ENCODE results near the gene DUOX1.
"Not testable (repeated sequence)": the region's sequence is repeated elsewhere in the genome, so short reads cannot be mapped to it uniquely, and the experiment has no call there.

DUOX1 gene

DNA sequence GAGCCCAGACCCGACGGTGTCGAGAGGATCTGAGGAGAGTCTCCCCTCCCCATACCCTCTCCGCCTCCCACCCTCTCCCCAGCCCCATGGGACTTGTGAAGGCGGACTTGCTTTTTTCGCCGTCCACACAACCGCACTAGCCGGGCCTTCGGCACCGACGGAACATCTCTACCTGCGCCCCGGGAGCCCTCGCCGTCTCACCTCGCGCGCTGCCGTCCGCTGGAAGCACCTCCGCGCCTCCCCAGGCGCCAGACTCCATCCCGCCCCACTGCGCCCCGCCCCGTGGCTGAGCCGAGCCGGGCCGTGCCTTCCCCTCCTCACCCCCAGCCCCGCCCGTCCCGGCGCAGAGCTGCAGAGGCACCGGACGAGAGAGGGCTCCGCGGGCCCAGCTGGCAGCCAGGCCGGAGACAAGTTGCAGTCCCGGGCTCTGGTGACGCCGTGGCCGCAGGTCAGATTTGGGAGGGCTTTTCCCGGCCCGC is at the start of gene DUOX1, which contains the start of gene DUOXA1:
Gene DUOX1, plus strand, starts transcription at position 344 of the 479 bp plus-strand sequence. CDS start 1,973 bp downstream, outside the sequence.
Gene DUOXA1, minus strand, starts transcription at position 229 of the 479 bp plus-strand sequence. CDS start 6,865 bp downstream, outside the sequence.
- no peak for DNase-seq (ENCODE audit: low read depth)

DNA sequence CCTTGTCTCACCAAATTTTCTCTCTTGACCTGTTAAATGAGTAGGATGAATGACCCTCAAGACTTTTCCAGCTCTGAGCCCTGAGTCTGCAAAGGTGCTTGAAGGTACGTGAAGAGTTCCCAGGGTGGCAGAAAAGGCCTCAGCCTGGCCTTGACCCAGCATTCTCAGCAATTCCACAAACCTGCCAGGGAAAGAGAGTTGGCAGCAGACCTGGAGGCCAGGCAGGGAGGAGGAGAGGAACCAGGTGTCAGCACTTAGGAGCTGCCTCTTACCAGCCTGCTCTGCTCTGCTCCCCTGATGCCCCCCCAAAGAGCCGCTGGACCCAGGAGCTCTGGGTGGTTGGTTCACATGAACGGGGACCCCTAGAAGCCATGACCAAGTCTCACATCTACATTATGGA is 49.2 kb upstream of the DUOX1 start:
- not testable (repeated sequence) for DNase-seq (ENCODE audit: low read depth)

DNA sequence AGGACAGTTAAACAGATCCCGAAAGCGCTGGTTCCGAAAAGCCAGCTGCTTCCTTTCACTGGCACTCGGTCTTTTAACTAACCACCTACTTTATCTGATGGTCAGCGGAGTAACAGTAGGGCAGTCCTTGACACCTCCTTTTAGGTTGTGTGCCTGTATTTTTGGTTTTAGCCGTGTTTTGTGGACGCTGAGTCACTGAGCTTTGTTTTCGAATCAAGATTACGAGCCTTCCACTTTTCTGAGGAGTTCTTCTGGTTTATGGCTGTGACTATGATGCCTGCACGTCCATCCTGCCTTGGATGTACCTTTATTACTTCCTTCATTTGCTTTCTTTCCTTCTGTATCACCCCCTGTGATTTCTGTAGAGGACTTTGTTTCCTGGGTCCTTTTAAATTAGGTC is 47.4 kb upstream of the DUOX1 start:
- not testable (repeated sequence) for DNase-seq (ENCODE audit: low read depth)

DNA sequence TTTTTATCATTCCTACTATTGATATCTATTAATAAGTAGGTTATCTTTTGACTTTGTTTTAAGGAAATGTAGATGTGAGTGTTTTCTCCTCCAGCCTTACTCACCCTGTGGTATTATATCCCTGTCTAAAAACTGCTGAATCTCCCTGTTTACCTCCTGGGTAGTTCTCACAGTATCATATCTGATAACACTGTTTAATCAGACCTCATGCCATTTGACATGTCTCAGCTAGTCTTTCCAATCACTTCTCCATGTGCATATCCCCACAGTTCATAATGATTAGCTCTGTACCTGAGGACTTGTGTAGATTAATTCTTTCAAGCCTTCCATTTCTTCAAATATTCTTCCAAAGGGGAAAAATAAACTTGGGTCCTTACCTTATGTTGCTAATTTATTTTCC is 46.6 kb upstream of the DUOX1 start:
- DNase-seq (ENCODE audit: low read depth) = no peak

DNA sequence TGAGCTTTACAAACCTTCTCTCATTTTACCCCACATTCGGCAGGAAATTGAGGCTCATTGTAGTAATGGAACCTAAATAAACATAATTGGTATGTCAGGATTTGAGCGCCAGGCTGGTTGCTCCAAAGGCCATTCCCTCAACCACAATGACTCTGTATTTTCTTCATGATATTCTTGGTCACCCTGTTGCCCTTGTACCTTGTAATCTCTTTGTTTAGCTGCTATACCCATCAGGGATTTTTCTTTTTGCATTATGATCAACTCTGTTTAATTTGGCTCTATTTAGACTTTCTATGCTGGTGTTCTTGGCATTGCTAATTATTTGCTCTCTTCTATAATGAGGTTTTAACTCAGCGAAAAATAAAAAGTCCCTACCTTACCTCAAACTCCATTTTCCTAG is 45.6 kb upstream of the DUOX1 start:
- no peak for DNase-seq (ENCODE audit: low read depth)

DNA sequence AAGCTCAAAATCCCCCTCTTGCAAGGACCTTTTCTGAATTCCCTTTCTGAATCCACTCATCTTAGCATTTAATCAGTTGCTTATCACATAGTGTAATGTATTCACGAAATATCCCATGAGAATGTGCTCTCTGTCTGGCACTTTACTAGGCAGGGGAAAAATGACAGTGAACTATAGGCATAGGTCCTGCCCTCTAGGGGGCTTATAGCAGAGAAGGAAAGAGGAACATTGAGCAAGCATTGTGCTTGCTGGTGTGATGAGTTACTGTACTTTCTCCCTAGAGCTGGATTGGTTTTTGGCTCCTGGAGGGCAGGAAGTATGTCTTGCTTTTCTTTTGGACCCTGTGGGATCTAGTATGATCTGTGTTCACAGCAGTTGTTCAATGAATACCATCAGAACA is 42.3 kb upstream of the DUOX1 start:
- DNase-seq (ENCODE audit: low read depth) = no peak

DNA sequence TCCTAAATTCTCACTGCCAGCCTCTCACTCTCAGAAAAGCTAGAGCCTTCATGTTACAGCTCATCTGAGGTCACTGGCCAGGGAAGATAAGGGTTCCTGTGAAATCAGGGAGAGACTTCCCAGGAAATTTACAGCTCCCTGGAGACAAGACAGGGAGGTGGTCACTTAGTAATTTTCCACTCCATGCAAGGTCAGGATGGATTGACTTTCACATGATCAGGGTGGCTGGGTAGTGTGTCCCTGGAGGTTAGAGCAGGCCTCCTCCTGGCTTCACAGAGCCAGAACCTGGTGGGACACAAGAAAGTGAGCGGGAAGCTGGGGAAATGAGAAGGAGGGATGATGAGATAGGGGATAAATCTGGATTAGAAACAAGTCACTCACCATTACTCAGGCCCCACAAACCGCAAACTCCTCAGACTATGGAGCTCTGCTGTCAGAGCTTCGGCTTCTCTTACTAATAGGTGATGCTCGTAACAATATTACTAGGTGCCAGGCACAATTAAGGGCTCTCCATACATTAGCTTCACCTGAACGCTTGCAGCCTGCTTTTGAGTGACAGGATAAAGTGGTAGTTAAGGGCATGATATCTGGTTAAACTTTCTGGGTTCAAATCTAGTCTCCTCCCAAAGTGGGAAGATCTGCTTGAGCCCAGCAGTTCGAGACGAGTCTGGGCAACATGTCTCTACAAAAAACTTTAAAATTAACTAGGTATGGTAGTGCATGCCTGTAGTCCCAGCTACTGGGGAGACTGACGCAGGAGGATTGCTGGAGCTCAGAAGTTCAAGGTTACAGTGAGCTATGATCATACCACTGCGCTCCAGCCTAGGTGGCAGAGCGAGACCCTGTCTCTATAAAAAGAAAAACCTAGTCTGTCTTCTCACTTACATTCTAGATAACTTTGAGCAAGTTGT is 40.7 kb upstream of the DUOX1 start:
- no peak for DNase-seq (ENCODE audit: low read depth)

DNA sequence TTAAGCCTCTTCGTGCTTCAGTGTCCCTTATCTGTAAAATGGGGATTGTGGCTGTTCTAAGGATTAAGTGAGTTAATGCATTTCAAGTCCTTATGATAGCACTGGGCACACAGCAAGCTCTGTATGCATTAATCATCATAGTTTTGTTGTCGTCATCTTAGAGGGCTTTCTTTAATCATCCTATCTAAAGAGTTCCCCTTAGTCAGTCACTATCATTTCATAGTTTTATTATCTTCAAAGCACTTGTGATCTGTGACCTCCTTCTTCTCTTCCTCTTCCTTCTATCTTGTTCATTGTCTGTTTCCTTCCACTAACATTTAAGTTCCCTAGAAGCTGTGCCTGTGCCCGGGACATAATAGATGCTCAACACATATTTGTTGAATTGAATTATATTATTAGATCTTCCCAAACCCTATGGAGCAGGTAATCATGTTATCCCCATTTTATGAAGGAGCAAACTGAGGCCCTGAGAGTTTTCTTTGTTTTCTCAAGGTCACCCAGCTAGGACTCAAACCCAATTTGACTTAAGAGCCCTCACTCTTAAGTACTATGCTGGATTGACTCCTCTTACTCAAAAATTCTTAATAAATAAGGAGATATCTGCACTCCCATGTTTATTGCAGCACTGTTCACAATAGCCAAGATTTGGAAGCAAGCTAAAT is 40.0 kb upstream of the DUOX1 start:
- DNase-seq (ENCODE audit: low read depth) = no peak

DNA sequence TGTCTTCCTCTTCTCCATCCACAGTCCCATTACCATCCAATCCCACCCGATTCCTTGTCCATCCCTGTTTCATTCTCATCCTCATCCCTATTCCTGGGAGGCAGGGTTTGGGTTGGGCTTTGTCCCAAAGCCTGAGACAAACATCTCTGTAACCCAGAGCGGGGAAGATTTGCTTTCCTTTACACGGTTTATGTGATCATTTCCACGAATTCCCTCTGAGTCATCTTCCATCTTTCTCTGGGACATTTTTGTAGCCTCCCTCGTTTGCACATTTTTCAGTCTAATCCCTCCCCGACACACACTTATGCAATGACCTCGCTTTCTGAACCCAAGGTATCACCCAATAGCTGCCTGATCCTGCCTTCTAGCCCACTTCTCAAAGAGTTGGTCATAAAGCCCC is 38.6 kb upstream of the DUOX1 start:
- no peak for DNase-seq (ENCODE audit: low read depth)

DNA sequence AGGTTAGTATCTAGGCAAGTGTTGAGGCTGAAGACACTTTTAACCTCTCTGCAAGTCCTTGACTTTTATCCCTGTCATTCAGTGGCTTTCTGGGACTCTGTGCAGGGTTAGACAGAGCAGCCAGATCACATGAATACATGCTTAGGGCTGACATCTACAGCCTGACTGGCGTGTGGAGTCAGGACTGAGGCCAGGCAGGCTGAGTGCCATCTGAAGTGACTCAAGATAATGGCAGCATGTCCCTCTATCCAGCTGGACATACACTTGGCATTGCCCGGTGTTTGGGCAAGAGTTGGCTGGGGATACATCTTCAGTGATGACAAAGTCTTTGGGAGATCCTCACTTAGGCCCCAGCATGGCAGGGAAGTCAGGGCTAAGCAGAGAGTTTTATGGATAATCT is 38.2 kb upstream of the DUOX1 start:
- no peak for DNase-seq (ENCODE audit: low read depth)

DNA sequence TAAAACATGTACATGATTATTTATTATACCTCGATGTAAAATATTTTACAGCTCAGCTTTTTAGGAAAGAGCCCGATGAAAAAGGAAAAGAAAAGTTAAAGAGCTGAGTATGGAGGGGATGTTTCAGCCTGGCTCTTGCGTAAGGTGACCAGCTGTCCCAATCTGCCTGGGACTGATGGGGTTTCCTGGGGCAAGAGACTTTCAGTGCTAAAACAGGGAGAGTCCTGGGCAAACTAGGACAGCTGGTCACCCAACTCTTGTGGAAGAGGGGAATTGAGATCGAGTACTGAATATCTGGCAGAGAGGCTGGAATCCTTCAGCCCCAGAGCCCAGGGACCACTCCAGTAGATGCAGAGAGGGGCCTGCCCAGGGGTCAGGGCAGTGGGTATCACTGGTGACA is 36.8 kb upstream of the DUOX1 start:
- DNase-seq (ENCODE audit: low read depth) = no peak

DNA sequence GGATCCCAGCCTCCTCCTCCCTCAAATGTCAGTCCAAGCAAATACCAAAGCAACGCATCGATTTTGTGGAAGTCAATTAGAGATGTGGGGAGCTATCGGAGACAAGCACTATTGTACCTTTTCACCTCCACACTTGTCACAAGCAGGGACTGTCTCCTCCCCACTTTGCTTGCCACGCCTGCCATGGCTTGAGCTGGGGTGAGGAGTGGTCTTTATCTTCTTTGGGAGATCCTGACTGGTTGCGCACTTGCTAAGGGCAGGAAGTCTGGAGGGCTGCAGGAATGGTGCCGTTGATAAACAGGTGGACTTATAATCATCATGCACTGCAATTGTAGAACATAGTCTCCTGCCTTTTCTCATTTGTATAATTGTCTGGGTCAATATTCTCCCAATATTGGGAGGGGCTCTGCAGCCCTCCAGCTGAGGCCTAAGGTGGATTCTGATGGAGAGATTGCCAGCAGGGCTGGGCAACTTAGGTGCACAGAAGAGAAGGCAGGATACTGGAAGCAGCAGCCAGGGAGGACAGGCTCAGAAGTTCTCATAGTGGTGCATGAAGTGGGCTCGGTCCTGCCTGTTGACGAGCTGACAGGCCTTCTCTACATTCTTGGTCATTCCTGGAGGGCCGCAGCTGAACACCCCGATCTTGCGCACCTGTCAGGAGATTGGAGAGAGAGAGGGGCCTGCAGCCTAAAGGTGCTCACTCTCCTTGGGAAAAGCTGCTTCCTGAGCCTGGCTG is 36.0 kb upstream of the DUOX1 start:
- no peak for DNase-seq (ENCODE audit: low read depth)

DNA sequence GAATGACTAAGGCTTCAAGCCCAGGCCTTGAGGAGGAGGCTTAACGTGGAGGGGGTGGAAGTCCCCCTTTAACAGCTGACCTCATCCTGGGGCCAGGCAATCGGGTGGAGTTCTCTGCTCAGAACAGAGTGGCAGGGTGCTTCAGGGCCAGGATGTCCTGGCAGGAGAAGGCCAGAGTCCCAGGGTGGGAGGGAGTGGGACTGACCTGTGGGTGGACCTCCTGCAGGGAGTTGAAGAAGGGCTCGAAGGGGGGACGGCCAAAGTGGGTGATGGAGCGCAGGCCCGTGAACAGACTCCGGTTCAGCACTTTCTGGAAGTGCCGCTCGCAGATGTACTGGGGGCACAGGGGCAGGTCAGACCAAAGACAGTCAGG is 35.5 kb upstream of the DUOX1 start:
- no peak for DNase-seq (ENCODE audit: low read depth)

DNA sequence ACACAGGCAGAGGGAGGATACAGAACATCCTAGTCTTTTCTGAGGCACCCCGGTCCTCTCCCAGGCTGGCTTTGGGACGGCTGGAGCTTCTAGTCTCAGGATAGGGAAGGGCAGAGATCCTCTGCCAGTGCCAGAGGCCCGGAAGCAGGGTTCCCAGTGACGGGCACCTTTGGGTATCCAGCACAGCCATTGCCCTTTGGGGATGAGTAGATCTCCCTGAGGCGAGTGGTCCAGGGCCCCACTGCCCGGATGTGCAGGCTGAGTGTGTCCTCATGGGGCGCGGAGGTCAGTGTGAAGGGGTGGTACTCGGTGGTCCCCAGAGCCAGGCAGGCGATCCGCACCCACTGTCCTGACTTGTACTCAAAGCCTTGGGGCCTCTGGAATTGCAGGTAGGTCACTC is 34.1 kb upstream of the DUOX1 start:
- no peak for DNase-seq (ENCODE audit: low read depth)

DNA sequence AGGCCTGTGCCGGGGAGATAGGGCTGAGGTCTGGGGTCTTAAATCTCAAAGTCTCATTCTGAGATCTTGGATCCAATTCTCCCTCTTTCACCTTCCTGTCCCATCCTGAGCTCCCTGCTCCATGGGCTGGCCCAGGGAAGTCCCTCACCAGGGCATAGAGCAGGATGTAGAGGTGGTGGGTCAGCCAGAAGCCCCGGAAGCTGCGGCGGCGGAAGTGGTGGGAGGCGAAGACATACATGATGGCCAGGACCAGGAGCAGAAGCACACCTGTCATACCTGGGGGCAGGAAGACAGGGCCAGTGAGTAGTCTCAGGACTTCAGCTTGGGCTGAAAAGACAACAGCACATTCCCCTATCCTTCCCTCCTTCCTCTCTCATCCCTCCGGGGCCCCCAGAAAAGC is 32.3 kb upstream of the DUOX1 start:
- no peak for DNase-seq (ENCODE audit: low read depth)

DNA sequence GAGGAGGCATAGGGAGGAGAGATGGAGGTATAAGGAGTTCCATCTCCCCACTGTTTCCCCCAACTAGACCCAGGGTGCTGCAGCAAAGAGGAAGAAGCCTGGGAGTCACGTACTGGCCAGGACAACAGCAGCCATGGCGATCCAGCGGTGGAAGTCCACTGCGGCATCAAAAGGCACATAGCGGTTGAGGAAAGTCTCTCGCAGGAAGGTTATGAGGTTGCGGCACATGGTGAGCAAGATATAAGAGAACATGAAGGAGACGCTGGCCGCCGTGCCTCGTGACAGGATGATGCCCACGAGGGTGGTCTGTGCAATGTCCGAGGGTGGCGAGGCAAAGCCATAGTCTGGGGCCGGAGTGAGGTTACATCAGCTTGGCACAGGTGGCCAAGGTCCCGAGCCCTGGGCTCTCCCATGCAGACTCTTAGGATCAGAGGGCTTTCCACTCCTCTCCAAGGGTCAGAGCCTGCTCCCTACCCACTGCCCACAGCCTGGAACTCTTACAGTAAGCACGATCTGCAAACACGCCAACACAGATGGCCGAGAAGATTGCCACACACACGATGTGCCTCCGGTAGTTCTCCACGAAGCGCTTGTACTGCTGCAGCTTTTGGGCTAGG is 30.1 kb upstream of the DUOX1 start:
- DNase-seq (ENCODE audit: low read depth) = no peak

DNA sequence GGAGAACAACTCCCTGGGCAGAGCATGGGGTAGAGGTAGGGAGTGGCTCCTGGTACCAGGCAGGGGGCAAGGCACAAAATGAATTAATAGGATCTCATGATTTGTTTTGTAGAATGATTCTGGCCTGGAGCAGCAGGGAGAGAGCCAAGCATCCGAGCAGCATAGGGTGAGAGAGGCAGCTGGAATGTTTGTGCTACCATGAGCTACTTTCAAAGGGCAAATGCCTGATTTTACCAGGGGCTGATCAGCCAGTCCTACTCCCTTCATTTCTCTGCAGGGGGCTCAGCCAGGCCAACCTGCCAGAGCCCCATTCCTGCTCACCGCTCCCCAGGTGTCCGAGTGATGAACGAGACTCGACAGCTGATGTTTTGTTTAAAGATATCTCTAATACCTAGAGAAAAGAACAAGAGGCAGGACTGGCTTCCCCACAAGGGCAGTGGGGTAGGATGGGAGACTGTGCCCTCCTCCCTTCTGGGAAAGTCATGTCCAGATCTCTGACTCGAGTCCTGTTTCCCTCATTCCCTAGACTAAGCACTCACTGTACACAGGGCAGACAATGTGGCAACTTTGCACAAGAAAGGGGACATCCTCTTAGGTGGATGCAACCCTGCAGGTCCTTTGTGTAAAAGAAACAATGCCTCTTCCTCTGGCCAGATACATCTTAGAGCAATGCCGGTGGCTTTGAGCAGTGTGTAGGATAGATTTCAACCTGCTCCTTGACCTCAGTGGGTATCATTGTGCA is 28.7 kb upstream of the DUOX1 start:
- no peak for DNase-seq (ENCODE audit: low read depth)

DNA sequence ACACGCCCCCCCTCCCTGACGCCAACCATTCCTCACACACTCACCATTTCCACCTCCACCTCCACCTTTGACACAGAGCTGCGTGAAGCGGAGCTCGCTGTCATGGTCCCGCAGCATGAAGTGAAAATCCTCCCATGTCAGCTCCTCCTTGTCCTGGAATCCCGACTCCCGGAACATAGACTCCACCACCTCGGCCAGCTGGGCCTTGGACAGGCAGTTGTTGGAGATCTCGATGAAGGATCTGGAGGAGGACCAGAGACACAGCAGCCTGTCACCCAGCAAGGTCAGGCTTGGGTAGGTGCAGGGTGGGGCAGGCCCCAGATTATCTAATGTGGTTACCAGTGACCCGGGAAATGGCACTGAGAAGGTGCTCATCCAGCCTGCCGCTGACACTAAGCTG is 28.0 kb upstream of the DUOX1 start:
- DNase-seq (ENCODE audit: low read depth) = no peak

DNA sequence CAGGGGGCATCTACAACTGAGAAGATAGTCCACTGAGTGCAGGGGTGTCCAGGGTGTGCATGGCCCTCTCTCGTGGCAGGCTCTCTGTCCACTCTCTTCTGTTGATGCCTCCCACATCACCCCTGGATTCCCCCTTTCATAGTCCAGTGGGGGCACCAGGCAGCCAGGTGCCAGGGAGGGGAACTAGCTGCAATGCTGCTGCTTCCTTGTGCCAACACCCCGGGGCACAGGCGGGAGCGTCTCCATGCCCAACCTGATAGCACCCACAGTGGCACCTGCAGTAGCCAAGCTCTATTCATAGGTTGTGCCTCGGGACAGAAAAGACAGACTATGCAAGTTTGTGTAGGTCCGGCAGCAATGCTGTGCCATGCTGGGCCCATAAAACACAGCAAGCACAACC is 27.6 kb upstream of the DUOX1 start:
- DNase-seq (ENCODE audit: low read depth) = no peak

DNA sequence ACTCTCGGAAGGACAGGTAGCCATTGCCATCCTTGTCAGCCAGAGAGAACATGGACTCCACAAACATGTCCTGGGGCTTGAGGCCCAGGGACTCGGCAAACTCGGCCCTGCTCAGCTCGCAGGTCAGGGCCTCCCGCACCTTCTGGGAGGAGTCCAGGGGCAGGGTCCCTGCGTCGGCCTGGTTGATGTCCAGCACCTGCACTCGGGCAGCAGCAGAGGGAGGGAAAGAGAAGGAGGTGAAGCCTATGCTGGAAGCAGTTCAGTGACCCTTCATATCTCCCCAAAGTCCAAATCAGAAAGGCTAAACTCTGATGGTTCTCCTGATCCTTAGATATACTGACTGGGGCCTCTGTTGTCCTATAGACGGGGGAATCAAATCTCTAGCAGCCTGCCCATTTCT is 25.6 kb upstream of the DUOX1 start:
- not testable (repeated sequence) for DNase-seq (ENCODE audit: low read depth)

DNA sequence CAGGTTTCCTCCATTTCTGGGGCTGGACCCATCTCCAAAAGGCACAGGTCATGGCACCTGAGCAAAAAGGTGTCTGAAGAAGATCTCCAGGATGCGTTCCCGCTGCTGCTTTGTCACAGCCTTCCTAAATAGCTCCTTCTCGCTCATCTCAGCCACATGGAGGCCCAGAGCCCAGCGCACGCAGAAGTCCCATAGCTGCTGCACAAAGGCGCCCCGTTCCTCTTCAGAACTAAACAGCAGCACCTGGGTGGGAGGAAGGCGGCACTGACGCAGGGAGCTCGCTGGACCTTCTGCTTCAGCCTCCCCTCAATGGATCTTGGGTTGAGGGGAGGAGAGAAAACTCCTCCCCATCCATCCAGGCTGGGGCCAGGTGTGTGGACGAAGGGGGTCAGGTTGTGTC is 24.2 kb upstream of the DUOX1 start:
- no peak for DNase-seq (ENCODE audit: low read depth)
